PC-9 (cell line): ENCODE measurements around the gene SNTG2.

Experiments used
- CTCF ChIP-seq: fragments of 200-600 bp; sonication (generic); conservative IDR thresholded peaks from 2 replicates; pipeline ENCODE4 v1.6.1; 2017; ENCODE audit warnings: mixed run types, antibody characterized with exemption, mild to moderate bottlenecking, moderate library complexity
- EZH2 ChIP-seq: fragments of 200-600 bp; sonication (generic); IDR thresholded peaks from 2 replicates; pipeline ENCODE4 v1.8.0; 2017; ENCODE audit warnings: antibody characterized with exemption, low read depth

- TF ChIP-seq CTCF = no peak
- TF ChIP-seq EZH2 = no peak
Observed at GRCh38 chr2:1088192-1088860, 137.7 kb downstream of the SNTG2 start.
